Mesodermal cell (in vitro differentiated cells): ENCODE data around the gene CNPY3.

Experiments
- H3K27ac ChIP-seq: 2 replicates; pipeline ENCODE4 v1.7.0; 2013; ENCODE audit warnings: mild to moderate bottlenecking, low read depth, low read length, moderate library complexity; ENCODE audit not compliant: severe bottlenecking
- H3K36me3 ChIP-seq: 2 replicates; pipeline ENCODE4 v1.7.1; 2013; ENCODE audit warnings: mild to moderate bottlenecking, low read length, moderate library complexity; ENCODE audit not compliant: control insufficient read depth, insufficient read depth
- H3K4me1 ChIP-seq: one replicate; pipeline ENCODE4 v1.7.1; 2013; ENCODE audit warnings: mild to moderate bottlenecking, low read length; ENCODE audit not compliant: insufficient read depth, control insufficient read depth, poor library complexity, severe bottlenecking
- H3K4me3 ChIP-seq: 2 replicates; pipeline ENCODE4 v1.7.0; 2013; ENCODE audit warnings: low read length, control low read depth, mild to moderate bottlenecking; ENCODE audit not compliant: insufficient read depth, poor library complexity, severe bottlenecking; ENCODE audit errors: extremely low read depth
- H3K9me3 ChIP-seq: 2 replicates; pipeline ENCODE4 v1.7.1; 2013; ENCODE audit warnings: mild to moderate bottlenecking, low read length, moderate library complexity; ENCODE audit not compliant: control insufficient read depth
- WGBS, 2 experiments: methylation state at CpG; one replicate each; pipeline ENCODE4 v1.1.5; 2013; ENCODE audit warnings: missing lambda C conversion rate in 2 of 2; ENCODE audit not compliant: insufficient coverage in 2 of 2; 5-methylcytosine and 5-hydroxymethylcytosine counted together

Gene CNPY3

GRCh38 chr6:42958125-42958524 lies 28.8 kb downstream of the CNPY3 start:
- Histone ChIP-seq H3K4me1 (peaks cover 8% of the 10 kb centered on the region), H3K4me3 (no peak overlapping the region), H3K36me3 (peaks cover 3% of the 10 kb centered on the region), H3K27ac (no peak overlapping the region), H3K9me3 (no peaks in the 10 kb centered on the region)
- no CpG with 5 or more reads among the region's 8 CpGs for WGBS, 2 experiments

GRCh38 chr6:42959917-42960242 lies 30.6 kb downstream of the CNPY3 start:
- Histone ChIP-seq H3K4me3 (peak overlapping the region; percentile 37), H3K36me3 (peaks cover 3% of the 10 kb centered on the region), H3K27ac (no peak overlapping the region), H3K4me1 (peaks cover 8% of the 10 kb centered on the region), H3K9me3 (no peaks in the 10 kb centered on the region)
- 28 to 37% methylated on average over 11 to 12 of the region's 13 CpGs for WGBS, 2 experiments

- WGBS, 2 experiments, result 6 to 7% methylated on average over 52 to 60 of the region's 62 CpGs
- Histone ChIP-seq H3K27ac (no peak within 1 kb of the TSS), H3K36me3 (peaks cover 3% of the 10 kb centered on the region), H3K4me3 (peak within 1 kb of the TSS; percentile 37), H3K4me1 (peaks cover 8% of the 10 kb centered on the region), H3K9me3 (no peaks in the 10 kb centered on the region)
Observed at GRCh38 chr6:42960243-42961019, 31.2 kb downstream of the CNPY3 start, which contains the start of gene GNMT. Gene GNMT (plus strand): TSS chr6:42960754. CDS start chr6:42960768, 14 bp downstream.

GRCh38 chr6:42961020-42961470 lies 31.8 kb downstream of the CNPY3 start:
- Histone ChIP-seq H3K27ac (no peak overlapping the region), H3K9me3 (no peaks in the 10 kb centered on the region), H3K4me1 (peaks cover 8% of the 10 kb centered on the region), H3K36me3 (peaks cover 3% of the 10 kb centered on the region), H3K4me3 (peak overlapping the region; percentile 37)
- WGBS, 2 experiments, result 44% methylated on average over 13 to 15 of the region's 15 CpGs

- no peak overlapping the region for H3K27ac ChIP-seq
- no peak overlapping the region for H3K4me3 ChIP-seq
- 93 to 95% methylated on average over 8 to 11 of the region's 12 CpGs for WGBS, 2 experiments
- H3K36me3 ChIP-seq, result peaks cover 8% of the 10 kb centered on the region
- peaks cover 8% of the 10 kb centered on the region for H3K4me1 ChIP-seq
- no peaks in the 10 kb centered on the region for H3K9me3 ChIP-seq
Observed at GRCh38 chr6:42962096-42962495, 32.8 kb downstream of the CNPY3 start.

- Histone ChIP-seq H3K27ac (no peak overlapping the region), H3K9me3 (no peaks in the 10 kb centered on the region), H3K4me1 (peaks cover 8% of the 10 kb centered on the region), H3K36me3 (peaks cover 8% of the 10 kb centered on the region), H3K4me3 (no peak overlapping the region)
- WGBS, 2 experiments, result 95 to 98% methylated on average over 7 to 8 of the region's 13 CpGs
Observed at GRCh38 chr6:42962502-42963178, 33.4 kb downstream of the CNPY3 start.

GRCh38 chr6:42963179-42963854 lies 34.0 kb downstream of the CNPY3 start:
- peaks cover 9% of the 10 kb centered on the region for H3K36me3 ChIP-seq
- 89 to 90% methylated on average over 6 to 9 of the region's 12 CpGs for WGBS, 2 experiments

GRCh38 chr6:42963855-42964605 lies 34.8 kb downstream of the CNPY3 start:
- 100% methylated on average over 6 to 7 of the region's 9 CpGs for WGBS, 2 experiments
- H3K27ac ChIP-seq, result no peak overlapping the region
- peaks cover 12% of the 10 kb centered on the region for H3K36me3 ChIP-seq
- peaks cover 8% of the 10 kb centered on the region for H3K4me1 ChIP-seq
- no peaks in the 10 kb centered on the region for H3K9me3 ChIP-seq
- no peak overlapping the region for H3K4me3 ChIP-seq

More at GRCh38 chr6:42963179-42963854, 34.0 kb downstream of the CNPY3 start:
- no peak overlapping the region for H3K4me3 ChIP-seq
- H3K4me1 ChIP-seq, result peaks cover 8% of the 10 kb centered on the region
- H3K27ac ChIP-seq, result no peak overlapping the region
- no peaks in the 10 kb centered on the region for H3K9me3 ChIP-seq

GRCh38 chr6:42966571-42966970 lies 37.3 kb downstream of the CNPY3 start:
- 85 to 94% methylated on average over 2 to 6 of the region's 7 CpGs for WGBS, 2 experiments
- Histone ChIP-seq H3K9me3 (no peaks in the 10 kb centered on the region), H3K4me1 (peaks cover 20% of the 10 kb centered on the region), H3K4me3 (no peak overlapping the region), H3K27ac (no peak overlapping the region), H3K36me3 (peaks cover 12% of the 10 kb centered on the region)

GRCh38 chr6:42967228-42967627 lies 37.9 kb downstream of the CNPY3 start:
- Histone ChIP-seq H3K27ac (no peak overlapping the region), H3K4me3 (no peak overlapping the region), H3K4me1 (peaks cover 18% of the 10 kb centered on the region), H3K9me3 (no peaks in the 10 kb centered on the region), H3K36me3 (peaks cover 9% of the 10 kb centered on the region)
- WGBS, 2 experiments, result 96 to 98% methylated on average over 6 to 11 of the region's 11 CpGs
